GM15510 (cell line): ENCODE results near the gene VASH2.
A peak's percentile ranks its signal among the peaks of the same experiment; 100 is the strongest.

Experiments
- POLR2A ChIP-seq: IDR thresholded peaks from 3 replicates; pipeline ENCODE4 v1.6.1; 2011; ENCODE audit warnings: borderline replicate concordance; ENCODE audit not compliant: insufficient read length; ENCODE audit errors: extremely low read depth

The VASH2 gene

DNA sequence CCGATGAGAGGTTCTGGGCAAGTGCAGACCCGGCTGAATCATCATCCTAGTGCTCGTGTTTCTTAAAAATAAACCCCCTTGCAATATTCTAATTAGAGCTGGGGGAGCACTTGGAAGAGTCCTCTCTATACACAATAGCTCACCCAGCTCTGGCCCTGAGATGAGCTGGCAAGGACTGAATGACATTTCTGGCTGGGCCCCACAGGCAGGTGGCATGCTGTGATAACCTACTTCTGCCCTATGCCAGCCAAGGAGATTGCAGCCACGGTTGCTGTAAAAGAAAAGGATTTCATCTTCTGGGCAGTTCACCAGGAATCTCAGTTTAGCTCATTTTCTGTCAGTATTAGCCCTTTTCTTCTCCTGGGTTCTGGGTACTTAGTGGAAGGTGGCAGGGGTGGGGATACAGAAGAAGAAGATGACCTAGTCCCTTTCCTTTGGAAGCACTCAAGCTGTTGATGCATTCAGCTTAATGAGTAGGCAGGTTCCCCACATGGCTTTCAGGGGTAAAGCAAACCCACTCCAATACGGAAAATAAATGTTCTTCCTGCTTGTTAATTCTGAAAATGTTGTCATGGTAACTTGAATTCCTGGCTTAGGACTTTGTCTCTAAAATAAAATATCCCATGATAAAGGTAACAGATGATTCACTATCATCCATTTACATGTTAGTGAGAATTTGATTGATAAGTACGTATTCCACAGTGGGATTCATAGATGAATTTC lies 32.2 kb downstream of the VASH2 start:
- TF ChIP-seq POLR2A = no peak

DNA sequence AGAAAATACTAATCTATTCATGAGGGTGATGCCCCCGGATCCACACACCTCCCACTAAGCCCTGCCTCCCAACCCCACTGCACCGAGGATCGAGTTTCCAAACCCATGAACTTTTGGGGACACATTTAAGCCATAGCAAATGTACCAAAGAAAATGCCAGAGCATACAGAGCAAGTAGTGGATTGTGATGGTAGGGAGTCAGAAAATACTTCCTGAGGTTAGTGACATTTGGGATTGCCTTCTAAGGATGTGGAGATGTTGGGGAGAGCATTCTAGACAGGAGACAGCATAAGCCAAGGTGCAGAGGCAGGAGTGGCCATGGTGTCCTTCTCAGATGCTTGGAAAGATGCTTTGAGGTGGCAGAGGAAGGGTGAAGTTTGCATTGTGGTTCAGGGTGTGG lies 33.1 kb downstream of the VASH2 start:
- no peak for TF ChIP-seq POLR2A

DNA sequence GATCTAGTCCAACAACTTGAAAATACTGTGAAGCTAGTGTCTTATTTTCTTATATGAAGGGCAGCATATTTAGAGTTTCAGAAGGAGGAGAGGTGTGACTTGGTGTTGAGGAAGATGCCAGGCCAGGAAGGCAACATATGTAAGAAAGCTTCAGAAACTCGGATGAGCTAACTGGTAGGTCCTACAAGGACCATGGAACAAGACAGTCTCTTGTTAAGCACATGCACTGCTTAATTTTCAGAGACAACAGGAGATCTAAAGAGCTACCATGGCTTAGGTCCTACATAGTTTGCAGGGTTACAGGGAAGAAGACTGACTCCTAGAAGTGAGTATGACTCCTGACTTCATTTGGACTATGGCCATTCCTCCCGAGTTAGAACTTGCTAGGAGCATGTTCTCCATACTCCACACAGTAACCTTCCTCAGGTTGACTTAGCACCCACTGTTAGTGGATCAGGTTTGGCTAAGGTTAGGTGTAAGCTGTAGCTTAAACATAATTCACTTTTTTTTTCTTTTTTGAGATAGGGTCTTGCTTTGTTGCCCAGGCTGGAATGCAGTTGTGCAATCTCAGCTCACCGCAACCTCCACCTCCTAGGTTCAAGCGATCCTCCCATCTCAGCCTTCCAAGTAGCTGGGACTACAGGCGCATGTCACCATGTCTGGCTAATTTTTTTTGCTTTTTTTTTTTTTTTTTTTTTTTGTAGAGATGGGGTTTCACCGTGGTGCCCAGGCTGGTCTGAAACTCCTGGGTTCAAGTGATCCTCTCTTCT lies 34.4 kb downstream of the VASH2 start:
- TF ChIP-seq POLR2A = no peak

DNA sequence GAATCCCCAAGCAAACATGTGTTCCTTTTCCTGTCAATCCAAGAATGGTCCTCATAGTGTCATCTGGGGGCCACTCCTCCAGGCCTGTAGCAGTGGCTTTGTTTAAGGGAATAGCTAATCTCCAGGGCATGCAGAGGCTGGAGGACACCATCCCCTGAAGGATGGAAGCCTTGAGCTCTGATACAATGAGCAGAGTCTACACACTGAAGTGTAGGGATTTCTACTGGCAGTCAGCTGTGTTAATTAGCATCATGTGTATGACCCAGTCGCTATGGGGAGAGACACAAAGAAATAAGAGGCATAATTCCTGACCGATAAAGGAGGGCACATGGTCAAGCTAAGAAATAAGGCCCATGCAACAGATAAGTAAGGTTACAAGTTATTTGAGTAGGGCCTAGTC lies 36.2 kb downstream of the VASH2 start:
- TF ChIP-seq POLR2A = no peak

DNA sequence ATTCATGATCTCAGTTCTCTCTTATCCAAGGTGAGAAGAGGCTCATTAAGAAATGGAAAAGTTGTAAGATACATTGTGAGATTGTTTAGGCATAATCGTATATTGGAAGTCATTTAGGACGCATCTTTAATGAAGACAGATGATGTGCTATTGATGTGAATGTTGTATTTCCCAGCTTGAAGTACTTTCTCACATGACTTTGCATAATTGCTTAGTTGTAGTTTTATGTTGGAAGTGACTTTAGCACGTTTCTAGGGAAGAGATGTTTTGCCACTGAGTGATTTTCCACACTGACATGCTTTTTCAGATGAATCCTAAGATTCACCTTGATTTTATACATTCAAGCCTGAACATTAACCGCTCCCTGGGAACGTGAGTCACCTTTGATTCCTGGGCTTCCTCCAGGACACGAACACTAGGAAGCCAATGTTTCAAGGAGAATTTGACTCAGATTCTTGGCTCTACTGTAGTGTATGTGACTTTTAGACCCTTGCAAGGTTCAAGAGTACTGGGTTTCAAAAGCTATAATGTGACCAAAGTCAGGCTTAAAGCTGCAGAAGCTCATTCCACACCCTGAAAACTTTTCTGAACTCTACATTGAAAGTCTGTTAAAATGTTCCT lies 37.5 kb downstream of the VASH2 start:
- TF ChIP-seq POLR2A = no peak

DNA sequence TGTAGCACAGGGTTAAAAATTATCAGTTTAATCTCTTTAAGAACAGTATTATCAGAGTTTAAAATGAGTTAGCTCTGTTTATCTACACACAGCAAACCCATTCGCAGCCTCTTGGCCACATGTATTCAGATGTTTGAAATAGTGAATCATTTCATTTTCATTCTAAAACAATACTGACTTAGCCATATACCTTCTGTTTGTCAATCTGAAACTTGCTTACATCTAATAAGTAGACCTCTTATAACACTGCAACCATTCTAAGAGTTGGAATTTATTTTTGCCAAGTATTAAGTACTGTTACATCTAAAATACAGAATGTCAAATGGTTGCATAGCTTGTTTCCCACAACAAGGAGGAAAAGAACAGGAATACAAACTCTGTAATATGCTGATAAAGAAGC lies 39.9 kb downstream of the VASH2 start:
- no peak for TF ChIP-seq POLR2A

DNA sequence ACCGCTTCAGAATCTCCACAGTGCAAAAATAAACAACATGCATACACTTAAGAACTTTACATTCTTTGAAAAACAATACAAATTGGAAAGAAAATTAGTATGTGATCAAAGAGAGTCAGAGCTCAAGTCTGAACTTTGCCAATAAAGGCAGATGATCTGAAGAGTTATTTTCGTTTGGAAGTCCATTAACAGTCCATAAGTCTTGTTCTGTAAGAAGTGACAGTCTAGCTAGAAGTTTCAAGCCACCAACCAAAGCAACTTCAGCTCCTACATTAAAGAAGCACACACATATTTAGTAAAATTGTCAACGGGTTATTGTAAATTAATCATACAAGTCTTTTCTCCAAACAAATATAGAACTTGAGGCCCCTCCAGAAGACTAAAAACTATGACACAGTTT lies 44.6 kb downstream of the VASH2 start:
- TF ChIP-seq POLR2A = no peak

- no peak for TF ChIP-seq POLR2A
Observed at GRCh38 chr1:213003256-213003655, 52.9 kb downstream of the VASH2 start.

DNA sequence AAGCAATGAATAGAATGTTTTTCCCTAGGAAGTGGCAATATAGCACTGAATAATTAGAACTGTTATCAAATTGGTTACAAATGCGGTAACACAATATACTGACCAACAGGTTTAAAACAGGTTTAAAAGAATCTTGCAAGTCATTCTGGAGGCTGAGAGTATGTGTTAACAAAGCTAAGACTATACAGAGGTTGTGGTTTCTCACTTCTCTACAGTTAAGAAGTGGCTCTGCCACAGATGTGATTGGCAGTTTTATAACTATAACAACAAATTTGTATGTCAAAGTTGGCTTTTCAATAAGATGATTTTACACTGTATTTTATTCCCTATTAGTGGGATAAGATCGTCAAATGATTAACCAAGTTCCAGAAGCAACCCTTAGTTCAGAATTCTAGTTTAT lies 58.2 kb downstream of the VASH2 start:
- TF ChIP-seq POLR2A = no peak

DNA sequence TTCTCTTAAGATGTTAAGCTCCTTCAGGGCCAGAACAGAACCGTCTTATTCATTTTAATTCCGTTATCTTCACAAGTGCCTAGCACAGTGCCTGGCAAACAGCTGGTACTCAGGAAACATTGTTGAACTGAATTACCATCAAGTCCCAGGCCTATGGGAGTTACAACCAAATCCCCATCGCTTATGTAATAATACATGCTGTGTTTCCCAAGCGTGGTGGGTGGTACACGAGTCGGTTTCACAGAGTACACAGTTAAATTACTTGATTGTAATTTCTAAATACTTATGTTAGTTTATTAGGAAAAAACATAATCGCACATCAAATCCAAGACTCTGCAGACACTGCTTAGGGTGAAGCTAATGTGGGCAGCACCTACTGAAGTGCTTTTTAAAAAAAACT lies 64.3 kb downstream of the VASH2 start:
- TF ChIP-seq POLR2A = no peak

GRCh38 chr1:213015099-213016050 lies 65.0 kb downstream of the VASH2 start, which contains the start of gene ANGEL2:
TSS of gene ANGEL2 (minus strand) at chr1:213015867. CDS start at chr1:213015671, 196 bp downstream.
- TF ChIP-seq POLR2A = peak; percentile 84

- no peak for TF ChIP-seq POLR2A
Observed at GRCh38 chr1:213017447-213018273, 67.3 kb downstream of the VASH2 start.

- no peak for TF ChIP-seq POLR2A
Observed at GRCh38 chr1:213019450-213019849, 69.1 kb downstream of the VASH2 start.

DNA sequence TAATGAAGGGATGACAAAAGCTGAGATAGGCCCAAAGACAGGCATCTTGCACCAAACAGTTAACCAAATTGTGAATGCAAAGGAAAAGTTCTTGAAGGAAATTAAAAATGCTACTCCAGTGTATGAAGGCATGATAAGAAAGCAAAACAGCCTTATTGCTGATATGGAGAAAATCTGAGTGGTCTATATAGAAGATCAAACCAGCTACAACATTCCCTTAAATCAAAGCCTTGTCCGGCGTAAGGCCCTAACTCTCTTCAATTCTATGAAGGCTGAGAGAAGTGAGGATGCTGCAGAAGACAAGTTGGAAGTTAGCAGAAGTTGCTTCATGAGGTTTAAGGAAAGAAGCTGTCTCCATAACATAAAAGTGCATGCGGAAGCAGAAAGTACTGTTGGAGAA lies 69.7 kb downstream of the VASH2 start:
- TF ChIP-seq POLR2A = no peak
